Brain pericyte (primary cell): ENCODE data around the gene SPATA21.

Experiments used
- DNase-seq: peaks from one replicate; pipeline ENCODE4 v3.0.0-alpha.2; 2012; ENCODE audit warnings: low read depth, low spot score

Gene SPATA21

DNA sequence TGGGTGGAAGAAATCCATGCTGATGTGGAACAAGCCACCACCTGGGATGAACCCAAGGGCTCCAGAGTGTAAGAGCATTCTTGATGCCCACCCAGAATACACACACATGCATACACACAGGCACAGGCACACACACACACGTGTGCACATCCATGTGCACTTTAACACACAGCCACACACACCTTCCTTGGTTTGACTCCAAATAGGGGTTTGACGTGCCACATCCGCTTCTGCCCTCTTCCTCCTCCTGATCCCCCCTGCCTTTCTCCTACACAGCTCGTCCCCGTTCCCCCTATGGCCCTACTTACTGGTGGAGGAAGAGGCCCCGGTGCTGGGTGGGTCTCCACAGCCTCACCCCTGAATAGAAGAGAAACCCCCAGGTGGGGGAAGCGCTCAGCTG, 16.0 kb downstream of the SPATA21 start:
- DNase-seq: no peak

DNA sequence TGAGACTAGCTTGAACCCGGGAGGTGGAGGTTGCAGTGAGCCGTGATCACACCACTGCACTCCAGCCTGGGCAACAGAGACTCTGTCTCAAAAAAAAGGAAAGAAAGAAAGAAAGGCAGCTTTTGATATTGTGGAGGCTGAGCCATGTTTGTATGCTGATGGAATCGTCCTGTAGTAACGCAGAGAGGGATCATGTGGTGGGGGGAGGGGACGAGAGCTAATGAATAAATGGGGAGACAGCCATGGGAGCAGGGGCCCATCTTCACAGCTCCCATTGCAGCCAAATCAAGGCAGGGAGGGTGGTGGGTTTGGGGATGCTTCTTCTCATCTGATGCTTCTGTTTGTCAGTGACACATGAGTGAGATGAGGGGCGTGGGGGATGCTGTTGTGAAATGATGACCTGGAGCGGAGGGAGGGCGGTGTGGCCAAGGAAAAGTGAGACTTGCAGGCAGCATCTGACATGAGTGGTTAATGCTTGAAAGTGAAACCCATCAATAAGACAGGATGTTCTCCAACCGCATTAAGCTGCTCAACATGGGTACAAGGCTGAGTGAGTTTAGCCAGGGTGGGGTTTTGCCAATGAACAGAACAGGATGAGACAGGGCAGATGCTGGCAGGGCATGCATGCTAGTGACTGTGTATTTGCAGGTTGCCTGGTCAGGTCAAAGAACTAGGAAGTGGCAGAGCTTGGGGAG, 16.7 kb downstream of the SPATA21 start:
- DNase-seq: no peak

DNA sequence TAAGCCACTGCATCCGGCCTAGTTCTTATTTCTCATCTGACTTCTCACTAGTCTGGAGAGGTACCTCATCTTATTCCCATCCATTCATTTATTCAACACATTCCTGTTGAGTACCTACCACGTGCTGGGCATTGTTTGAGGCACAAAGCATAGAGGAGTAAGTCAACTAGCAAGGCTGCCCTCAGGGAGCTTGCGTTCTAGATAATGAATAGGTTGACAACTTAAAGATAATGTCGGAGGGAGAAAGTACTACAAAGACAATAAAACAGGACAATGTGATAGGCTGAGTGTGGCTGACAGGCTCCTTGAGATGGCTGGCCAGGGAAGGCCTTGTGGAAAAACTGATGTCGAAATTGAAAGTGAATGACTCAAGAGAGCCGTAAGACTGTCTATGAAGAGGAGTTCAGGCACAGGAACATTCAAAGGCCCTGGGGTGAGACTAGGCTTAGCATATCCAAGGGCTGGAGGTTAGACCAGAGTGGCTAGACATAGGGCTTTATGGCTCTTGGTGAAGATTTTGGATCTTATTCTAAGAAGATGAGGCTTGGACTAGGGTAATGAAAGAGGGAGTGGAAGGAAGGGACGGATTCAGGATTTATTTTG, 18.3 kb downstream of the SPATA21 start:
- no peak for DNase-seq

DNA sequence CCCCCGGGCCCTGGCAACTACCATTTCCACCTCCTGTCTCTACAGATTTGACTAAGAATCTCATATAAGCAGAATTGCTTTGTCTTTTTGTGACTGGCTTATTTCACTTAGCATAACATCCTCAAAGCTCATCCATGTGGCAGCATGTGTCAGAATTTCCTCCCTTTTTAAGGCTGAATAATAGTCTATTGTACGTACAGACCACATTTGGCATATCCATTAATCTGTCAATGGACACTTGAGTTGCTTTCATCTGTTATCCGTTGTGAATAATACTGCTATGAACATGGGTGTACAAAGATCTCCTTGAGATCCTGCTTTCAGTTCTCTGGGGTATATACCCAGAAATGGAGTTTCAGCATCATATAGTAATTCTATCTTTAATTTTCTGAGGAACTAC, 24.0 kb downstream of the SPATA21 start:
- no peak for DNase-seq

GRCh38 chr1:16410803-16411202, 26.4 kb downstream of the SPATA21 start:
- DNase-seq: no peak

DNA sequence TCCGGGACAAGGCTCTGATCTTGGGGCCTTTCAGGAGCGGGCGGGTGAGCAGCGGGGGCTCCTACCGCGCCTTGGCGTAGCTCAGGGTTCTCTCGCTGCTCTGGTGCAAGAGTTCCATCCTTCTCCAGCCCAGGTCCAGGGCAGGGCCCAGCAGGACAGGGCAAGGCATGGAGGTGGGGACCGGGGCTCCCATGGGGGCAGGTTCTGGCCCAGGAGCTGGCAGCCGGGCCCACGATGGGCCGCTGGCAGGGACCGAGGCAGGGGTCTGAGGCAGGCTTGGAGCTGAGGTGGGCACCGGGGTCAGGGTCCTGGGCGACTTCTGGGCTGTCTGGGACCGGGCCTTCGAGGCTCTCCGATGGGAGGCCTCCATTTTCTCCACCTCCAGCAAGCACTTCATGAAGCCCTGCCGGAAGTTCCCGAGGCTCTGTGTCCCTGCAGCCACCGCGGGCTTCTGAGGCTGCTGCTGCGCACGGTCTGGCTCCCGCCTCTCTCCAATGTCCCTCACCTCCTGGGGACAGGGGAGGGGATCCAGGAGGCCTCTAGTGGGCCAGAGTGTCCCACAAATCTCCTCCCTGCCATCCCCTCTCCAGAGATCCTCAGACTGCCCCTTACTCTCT, 27.6 kb downstream of the SPATA21 start:
- no peak for DNase-seq

DNA sequence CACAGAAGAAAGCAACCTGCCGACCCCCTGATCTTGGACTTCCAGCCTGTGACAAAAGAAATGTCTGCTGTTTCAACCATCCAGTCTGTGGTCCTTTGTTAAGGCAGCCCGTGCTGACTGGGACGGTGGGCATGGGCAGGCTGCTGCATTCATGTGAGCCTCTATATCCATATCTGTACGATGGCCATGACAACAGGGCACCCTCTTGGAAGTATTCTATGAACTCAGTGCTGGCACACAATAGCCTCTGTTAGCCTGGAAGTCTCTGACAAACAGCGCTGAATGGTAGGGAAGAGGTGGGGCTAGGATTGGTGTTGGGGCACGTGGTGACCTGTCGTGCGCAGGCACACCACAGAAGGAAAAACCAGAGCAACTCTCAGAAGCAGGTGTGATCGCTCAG, 30.4 kb downstream of the SPATA21 start:
- no peak for DNase-seq

- no peak for DNase-seq
These were observed 31.8 kb downstream of the SPATA21 start for GRCh38 chr1:16405441-16405840.

DNA sequence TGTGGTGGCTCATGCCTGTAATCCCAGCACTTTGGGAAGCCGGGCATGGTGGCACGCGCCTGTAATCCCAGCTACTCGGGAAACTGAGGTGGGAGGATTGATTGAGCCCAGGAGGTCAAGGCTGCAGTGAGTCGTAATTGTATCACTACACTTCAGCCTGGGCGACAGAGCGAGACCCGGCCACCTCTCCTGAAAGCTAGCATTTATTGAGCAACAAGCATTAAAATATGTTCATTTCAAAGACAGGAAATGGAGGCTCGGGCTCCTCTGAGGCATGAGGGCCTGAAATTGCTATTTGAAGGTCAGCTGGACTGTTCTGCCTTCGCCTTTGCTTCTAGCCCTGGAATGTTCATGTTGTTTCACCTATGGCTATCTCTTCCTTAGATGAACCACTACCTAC, 34.5 kb downstream of the SPATA21 start:
- DNase-seq: no peak

DNA sequence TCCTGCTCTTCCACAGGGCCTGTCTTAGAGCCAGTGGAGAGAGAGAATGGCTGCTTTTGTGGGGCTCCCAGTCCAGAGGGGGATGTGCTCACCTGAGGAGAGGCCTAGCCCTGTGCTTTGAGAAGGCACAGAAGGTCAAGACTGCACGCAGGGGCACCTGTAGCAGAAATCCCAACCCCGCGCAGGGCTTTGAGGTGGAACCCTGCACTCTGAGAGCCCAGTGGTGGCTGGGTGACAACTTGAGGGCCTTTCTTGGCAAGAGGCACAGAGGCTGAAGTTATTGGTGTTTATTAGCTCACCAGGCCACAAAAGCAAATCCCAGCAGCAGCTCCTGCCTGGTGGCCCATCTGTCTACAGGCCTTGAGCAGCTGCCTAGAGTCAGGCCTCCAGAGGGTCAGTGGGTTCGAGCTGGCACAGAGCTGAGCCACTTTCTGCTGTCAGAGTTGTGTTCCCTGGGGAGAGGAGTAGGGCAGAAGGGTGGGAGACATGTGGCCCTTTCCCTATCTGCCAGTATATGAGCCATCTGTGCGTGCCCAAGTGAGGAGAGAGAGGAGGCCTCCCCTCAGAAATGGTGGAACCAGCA, 38.8 kb downstream of the SPATA21 start:
- no peak for DNase-seq

GRCh38 chr1:16397120-16397519, 40.1 kb downstream of the SPATA21 start:
- DNase-seq: no peak

GRCh38 chr1:16396591-16396990, 40.6 kb downstream of the SPATA21 start:
- no peak for DNase-seq

- DNase-seq: no peak
These were observed 42.2 kb downstream of the SPATA21 start for GRCh38 chr1:16394977-16395376.

GRCh38 chr1:16393570-16394521, 43.4 kb downstream of the SPATA21 start:
- no peak for DNase-seq

- DNase-seq: no peak
These were observed 44.3 kb downstream of the SPATA21 start for GRCh38 chr1:16392740-16393569.

GRCh38 chr1:16391411-16391810, 45.8 kb downstream of the SPATA21 start:
- DNase-seq: no peak

GRCh38 chr1:16387201-16388188, 49.7 kb downstream of the SPATA21 start:
- no peak for DNase-seq

- no peak for DNase-seq
These were observed 50.6 kb downstream of the SPATA21 start for GRCh38 chr1:16386454-16387113.
